GM23338 (cell line): Measurements from ENCODE around the gene RECQL5.

Source experiments
- CREB1 ChIP-seq: fragments of 250-450 bp; sonication (Bioruptor Pico); IDR thresholded peaks from 2 replicates; pipeline ENCODE4 v1.5.0; 2020; ENCODE audit warnings: low read depth, mild to moderate bottlenecking, moderate library complexity
- CTCF ChIP-seq, 2 experiments: fragments of 200-600 bp in 1 of 2; sonication (generic) in 1 of 2; conservative IDR thresholded peaks; 2 replicates each; pipeline versions ENCODE4 v1.5.1 to v1.6.1; 2016 to 2017; ENCODE audit warnings: antibody characterized with exemption in 2 of 2, low read depth in 2 of 2, mild to moderate bottlenecking in 2 of 2, moderate library complexity in 1 of 2
- EZH2 ChIP-seq: fragments of 200-600 bp; sonication (generic); IDR thresholded peaks from one replicate; pipeline ENCODE4 v1.8.0; 2017; ENCODE audit warnings: antibody characterized with exemption, mild to moderate bottlenecking, low read depth; ENCODE audit not compliant: unreplicated experiment
- EZH2phosphoT487 ChIP-seq: fragments of 200-600 bp; sonication (generic); IDR thresholded peaks from one replicate; pipeline ENCODE4 v1.8.1; 2018; ENCODE audit warnings: antibody characterized with exemption; ENCODE audit not compliant: unreplicated experiment
- JUNB ChIP-seq: IDR thresholded peaks from one replicate; pipeline ENCODE4 v1.6.1; 2016; ENCODE audit warnings: antibody characterized with exemption; ENCODE audit not compliant: unreplicated experiment
- NANOG ChIP-seq: IDR thresholded peaks from 2 replicates; pipeline ENCODE4 v1.6.1; 2016; ENCODE audit warnings: antibody characterized with exemption, borderline replicate concordance
- POLR2AphosphoS5 ChIP-seq: IDR thresholded peaks from 2 replicates; pipeline ENCODE4 v1.6.1; 2016; ENCODE audit warnings: antibody characterized with exemption, low read depth
- REST ChIP-seq: IDR thresholded peaks from one replicate; pipeline ENCODE4 v1.6.1; 2018; ENCODE audit warnings: antibody characterized with exemption; ENCODE audit not compliant: unreplicated experiment
- STAT1 ChIP-seq: IDR thresholded peaks from one replicate; pipeline ENCODE4 v1.6.1; 2016; ENCODE audit warnings: antibody characterized with exemption; ENCODE audit not compliant: unreplicated experiment
- ZNF114 ChIP-seq: fragments of 250-450 bp; sonication (Bioruptor Pico); IDR thresholded peaks from 2 replicates; pipeline ENCODE4 v1.5.0; 2020; ENCODE audit warnings: mild to moderate bottlenecking, moderate library complexity
- ZNF331 ChIP-seq: fragments of 250-450 bp; sonication (Bioruptor Pico); IDR thresholded peaks from 2 replicates; pipeline ENCODE4 v1.5.0; 2020; ENCODE audit warnings: low read depth, mild to moderate bottlenecking, moderate library complexity
- TF ChIP-seq, protein P1 (sequence below): IDR thresholded peaks from 2 replicates; pipeline ENCODE4 v1.6.1; 2016; ENCODE audit warnings: antibody characterized with exemption

DNA sequence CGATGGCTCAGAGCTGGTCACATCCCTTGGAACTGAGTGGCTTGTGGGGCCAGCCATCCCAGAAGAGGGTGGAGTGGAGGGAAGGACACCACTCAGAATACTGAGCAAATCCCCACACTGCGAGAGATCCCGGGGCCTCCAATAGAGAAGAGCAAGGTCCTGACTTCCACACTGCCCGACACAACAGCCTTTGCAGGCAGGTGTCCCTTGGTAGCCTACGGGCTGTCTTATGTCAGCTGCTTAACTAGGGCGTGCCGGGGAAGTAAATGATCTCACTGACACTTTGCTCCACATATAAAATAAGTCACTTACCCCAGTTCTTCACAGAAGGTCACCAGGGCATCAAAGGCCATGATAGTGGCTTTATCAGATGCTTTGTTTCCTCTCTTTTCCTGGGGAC is 16.1 kb downstream of the RECQL5 start:
- TF ChIP-seq EZH2 (no peak), CTCF (conservative IDR thresholded peaks at IDR 0.05; ENCODE audit: low read depth in 2 of 2) (no peak), POLR2AphosphoS5 (no peak), EZH2phosphoT487 (no peak), STAT1 (no peak), REST (no peak), JUNB (no peak), CREB1 (CRISPR knock-in tag) (no peak), NANOG (no peak), ZNF331 (CRISPR knock-in tag) (no peak), ZNF114 (CRISPR knock-in tag) (no peak)
- TF ChIP-seq, protein P1, sequence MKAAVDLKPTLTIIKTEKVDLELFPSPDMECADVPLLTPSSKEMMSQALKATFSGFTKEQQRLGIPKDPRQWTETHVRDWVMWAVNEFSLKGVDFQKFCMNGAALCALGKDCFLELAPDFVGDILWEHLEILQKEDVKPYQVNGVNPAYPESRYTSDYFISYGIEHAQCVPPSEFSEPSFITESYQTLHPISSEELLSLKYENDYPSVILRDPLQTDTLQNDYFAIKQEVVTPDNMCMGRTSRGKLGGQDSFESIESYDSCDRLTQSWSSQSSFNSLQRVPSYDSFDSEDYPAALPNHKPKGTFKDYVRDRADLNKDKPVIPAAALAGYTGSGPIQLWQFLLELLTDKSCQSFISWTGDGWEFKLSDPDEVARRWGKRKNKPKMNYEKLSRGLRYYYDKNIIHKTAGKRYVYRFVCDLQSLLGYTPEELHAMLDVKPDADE = no peak
